GM21529 (cell line): ENCODE data around the gene C6orf132.
"Not testable (repeated sequence)": the region's sequence is repeated elsewhere in the genome, so short reads cannot be mapped to it uniquely, and the experiment has no call there.

Experiments used
- ATAC-seq: cut with Tn5 transposase; IDR thresholded peaks from one replicate; pipeline ENCODE4 v1.9.1; 2021; ENCODE audit not compliant: unreplicated experiment

Gene C6orf132

DNA sequence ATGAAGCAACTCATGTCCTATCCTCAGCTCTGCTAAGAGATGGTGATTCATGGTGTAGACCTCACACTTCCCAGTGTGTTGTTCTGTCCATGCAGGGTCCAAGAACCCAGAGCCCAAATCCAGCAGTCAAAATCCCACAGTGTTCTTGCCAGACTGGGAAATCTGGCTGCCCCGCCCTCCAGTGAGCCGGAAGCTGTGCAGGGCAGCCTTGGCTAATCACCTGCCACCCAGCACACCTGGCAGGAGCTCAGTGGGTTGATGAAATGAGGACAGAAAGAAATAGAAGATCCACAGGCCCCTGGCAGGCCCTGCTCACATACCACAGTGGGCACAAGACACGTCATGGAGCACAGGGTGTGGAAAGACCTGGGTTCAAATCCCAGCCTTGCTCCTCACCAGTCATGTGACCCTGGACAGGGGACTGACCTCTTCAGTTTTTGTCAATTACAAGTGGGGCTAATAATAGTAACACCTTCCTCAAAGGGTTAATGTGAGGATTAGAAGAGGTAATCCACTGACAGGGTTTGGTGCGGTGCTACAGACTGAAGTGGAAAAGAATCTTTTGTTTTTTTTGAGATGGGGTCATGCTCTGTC is 17.1 kb upstream of the C6orf132 start:
- ATAC-seq, result no peak

DNA sequence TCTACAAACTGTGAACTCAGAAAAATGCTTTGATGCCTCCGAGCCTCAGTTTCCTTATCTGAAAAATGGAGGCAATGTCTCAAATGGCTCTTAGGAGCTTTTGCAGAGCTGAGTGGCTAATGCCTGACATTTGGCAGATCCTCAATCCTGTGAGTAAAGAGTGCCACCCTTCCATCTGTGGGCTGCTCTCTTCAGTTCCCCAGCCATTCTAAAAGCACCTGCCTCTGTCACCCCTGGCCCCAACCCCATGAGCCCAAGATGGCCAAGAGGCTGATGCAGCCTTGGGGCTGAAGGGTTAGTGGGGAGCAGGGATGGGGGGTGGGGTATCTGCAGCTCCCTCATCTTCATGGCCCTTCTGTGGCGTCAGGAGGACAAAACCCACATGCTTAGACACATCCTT is 16.2 kb upstream of the C6orf132 start:
- ATAC-seq, result no peak

DNA sequence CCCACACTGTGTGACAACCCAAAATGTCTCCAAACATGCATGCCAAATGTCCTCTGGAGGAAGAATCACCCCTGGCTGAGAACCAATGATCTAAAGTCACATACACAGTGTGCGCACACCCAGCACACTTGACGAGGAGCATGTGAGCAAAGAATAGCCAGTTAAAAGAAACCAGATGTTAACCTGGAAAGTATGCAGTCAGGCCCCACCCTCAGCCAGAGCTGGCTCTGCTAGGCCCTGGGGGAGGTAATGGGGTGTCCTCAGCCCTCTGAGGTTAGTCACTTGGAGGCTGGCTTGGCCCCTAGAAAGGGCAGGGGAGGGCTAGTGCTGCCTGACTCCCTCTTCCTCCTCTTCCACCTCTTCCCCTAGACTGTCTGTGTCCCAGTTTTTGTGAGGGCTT is 15.6 kb upstream of the C6orf132 start:
- ATAC-seq, result no peak

DNA sequence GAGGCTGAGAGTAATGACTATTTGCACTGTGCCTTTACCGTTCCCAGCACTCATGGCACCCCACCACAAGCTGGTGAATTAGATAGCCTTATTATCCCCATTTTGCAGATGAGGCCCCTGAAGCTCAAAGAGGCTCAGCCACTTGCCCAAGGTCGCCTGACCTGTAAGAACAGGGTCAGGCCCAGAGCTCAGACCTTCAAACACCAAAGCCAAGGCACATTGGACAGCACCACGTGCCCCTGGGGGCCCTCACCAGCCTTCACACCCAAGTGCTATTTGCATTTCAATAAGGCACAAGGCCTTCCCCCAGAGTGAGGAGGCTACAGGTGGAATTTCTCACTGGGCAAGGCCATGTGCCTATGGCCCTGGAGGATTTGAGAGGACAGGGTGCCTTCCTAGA is 14.2 kb upstream of the C6orf132 start:
- ATAC-seq, result no peak

DNA sequence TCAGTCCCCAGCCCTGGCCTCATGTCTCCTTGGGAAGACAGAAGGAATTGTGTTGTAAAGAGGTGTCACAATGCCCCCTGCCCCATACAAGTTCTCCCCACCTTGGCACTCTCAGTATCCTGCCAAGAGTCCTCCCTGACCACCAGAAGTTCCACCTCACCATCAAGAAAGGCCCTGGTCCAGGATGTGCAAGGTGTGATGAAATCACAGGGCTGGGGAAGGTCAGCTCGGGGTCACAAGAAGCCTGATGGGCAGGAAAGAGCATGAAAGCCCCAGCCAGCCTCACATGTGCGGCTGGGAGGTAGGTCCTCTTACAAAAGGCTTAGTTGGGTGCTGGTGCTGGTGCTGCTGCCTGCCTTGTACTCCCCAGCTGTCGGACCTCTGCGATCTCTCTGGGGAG is 12.9 kb upstream of the C6orf132 start:
- ATAC-seq, result no peak

DNA sequence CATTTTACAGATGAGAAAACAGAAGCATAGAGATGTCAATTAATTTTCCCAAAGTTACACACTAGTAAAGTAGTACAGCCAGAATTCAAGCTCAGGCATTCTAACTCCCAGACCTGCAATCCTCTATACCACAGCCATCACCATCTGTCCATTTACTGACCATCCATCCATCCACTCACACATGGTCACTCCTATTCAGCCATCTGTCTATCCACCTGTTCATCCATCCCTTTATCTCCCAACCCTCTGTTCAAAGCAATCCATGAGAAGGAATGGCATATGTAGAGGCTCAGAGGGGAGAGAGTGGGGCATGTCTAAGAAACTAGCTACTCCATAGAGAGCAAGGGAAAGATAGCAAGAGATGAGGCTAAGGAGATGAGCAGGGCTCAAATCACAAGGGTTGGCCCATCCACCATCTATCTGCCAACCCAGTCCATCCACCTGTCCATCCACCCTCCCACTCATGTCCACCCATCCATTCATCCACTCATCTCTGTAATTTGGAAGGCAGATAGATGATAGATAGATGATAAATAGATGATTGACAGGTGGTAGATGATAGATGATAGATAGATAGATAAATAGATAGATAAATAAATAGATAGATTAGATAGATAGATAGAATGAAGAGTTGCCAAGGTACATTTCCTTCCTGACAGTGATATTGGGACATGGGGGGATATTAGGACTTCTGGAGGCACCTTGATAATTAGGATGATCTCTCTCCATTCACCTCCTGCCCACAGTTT is 12.2 kb upstream of the C6orf132 start:
- no peak for ATAC-seq

DNA sequence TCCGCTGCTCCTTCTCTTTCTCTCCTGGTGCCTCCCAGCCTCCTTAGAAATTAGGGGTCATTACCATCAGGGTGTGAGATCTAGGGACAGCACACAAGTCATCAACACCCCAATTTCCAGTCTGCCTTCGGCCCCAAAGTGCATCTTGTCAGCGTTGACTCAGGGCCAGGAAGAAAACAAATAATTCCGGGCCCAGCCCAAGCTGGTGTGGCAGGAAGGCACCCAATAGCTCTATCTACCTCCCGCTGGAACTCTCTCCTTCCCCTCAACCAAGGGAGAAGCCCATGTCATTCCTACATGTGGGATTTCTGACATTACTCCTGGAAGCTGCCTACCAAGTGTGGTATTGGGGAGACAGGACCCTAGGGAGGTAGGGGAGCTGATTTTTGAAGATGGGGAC is 11.5 kb upstream of the C6orf132 start:
- ATAC-seq, result no peak

DNA sequence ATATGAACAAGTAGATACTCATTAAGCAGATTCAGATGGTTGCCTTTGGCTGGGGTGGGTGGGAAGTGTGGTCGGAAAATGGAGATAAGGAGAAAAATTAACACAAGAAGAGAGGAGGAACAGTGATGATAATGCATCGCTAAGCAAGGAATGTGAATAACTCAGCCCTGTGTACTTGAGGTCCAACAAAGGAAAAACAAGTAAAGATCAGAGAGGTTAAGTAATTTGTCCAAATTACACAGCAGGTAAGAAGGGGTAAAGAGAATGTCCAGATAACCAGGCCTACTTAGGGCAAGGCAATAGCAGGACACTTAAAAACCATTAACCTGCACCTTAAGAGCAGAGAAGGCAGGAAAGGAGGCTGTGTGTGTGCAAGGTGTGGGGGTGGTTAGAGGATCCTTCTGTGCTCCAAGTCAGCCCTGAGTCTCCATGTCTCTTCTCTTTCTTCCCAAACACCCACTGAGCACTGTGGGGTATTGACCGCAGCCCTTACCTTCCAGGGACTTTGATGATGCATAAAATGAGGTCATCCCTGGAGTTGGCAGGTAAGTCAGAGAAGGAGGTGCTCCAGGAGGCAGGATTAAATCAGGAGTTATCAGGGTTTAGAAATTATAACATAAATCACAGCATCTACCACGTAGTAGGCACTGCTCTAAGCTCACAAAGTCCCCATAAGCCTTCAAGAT is 10.3 kb upstream of the C6orf132 start:
- not testable (repeated sequence) for ATAC-seq

DNA sequence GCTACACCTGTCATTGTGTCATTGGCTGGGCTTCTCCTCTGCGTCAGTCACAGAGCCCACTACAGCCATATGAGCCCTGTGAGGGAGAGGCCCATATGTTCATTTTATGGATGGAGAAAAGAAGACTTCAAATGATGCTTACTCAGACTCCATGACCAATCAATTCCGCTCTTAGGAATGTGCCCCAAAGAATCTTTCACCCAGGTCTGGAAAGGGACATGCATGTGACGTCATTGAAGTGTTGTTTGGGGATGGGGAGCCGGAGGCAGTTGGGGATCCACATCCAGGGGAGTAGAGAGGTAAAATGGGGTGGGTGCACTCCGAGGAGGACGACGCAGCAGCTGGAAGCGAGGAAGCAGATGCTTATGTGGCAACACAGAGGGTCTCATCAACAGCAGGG is 9.6 kb upstream of the C6orf132 start:
- no peak for ATAC-seq

DNA sequence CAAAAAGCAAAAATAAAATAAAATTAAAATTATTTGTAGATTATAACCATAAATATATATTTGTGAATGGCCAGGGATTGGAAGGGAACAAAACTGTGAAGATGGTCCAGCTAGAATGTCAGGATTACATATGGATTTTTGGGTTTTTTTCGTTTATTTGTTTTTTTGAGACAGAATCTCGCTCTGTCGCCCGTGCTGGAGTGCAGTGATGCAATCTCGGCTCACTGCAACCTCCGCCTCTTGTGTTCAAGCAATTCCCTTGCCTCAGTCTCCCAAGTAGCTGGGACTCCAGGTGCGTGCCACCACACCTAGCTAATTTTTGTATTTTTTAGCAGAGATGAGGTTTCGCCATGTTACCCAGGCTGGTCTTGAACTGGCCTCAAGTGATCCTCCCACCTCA is 7.8 kb upstream of the C6orf132 start:
- ATAC-seq, result no peak

DNA sequence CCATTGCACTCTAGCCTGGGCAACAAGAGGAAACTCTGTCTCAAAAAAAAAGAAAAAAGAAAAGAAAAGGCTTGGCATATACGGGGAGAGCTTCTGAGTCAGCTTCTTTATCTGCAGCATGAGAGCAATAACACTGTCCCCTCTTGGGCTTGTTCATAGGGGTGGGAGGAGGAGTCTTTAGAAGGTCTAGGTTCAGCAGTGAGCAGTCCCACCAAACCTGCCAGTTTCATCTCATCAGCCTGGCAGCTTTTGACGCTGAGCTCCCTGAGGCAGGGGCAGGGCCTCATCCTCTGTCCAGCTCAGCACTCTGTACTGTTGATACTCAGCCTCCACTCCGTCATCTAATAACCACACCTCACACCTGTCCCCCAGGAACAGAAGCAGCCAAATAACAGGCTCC is 5.6 kb upstream of the C6orf132 start:
- ATAC-seq, result no peak

DNA sequence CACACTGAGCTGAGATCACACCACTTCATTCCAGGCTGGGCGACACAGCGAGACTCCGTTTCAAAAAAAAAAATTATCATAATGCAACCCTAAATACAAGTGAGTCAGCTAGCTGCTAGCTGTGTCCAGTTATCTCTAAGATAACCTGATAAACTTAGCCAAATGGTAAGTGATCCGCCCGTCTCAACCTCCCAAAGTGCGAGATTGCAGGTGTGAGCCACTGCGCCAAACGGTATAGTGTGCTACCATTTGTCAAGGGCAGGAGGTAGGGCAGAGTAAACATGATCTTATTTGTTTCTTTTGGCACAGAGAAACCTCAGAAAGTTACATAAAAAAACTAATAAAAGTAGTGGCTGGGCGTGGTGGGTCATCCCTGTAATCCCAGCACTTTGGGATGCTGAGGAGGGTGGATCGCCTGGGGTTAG is 4.7 kb upstream of the C6orf132 start:
- no peak for ATAC-seq

DNA sequence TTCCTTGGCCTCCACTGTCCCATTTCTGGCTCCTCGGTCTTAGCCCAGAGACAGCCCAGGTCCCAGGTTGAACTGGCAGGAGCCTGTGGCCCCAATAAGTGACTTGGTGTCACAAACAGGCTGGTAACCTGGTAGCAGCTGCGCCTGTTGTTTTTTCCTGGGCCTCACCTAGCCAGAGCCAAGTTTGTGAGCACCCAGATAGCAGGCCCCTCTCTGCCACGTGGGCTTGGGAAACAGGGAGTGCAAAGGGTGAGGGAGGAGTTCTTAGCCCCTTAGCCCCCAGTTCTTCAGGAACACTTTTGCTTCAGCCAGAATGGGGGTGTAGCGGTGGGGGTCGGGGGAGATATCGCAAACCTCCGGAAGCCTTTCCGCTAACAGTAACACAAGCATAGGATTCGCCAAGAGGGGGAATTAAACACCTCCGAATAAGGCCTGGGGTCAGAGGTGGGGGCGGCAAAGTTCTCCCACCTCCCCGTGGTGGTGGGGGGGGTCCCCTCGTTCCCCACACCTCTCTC is 760 bp downstream of the C6orf132 start:
- no peak for ATAC-seq

DNA sequence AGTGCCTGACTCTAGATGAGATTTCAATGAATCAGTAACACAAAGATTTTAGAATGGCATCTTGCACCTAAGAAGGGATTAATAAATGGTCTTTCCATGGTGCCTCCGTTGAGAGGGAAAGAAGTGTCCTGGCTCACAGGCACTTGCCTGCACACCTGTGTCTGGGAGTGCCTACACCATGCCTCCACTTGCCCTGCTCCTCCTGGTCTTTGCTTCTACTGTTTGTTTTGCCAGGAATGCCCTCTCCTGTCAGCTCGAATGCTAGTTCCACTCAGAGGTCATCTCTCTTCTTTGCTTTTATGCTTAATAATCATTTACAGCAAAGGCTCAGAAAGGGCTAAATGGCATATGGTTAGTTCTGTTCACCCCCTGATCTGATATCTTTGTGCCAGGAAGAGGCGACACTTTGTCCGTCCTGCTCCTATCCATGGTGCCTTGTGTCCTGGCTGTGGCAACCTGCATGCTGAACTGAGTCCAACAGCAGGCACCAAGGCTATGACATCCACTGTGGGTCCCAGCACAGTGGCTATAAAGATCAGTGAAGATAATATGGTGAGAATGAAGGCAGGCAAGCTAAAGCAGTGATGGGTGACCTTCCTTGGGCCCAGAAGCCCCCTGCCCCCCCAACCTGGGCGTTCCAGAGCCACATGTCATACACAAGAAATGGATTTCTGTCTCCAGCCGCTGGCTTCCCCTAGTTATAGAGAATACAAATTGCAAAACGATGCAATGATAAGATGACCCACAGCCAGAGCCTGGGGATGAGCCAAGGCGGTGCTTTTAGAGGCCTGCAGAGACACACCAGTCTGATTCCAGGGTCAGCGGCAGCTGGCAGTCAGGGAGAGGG is 1.4 kb downstream of the C6orf132 start:
- no peak for ATAC-seq

DNA sequence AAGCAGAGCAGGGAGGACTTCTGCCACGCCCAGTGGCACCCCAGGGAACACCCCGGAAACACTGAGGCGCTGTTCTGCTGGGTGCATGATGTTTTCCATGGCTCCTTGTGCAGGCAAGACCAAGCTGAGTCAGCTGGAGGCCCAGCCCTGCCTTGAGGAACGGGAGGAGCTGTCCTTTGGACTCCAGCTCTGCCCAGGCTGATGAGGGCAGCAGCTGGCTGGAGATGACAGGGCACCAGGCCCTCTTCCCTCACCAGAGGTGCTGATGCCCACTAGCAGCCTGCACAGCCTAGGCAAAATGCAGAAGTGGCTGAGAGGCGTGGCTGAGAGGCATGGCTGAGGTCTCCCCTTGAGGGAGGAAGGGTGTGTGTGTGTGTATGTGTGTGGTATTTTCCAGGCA is 2.4 kb downstream of the C6orf132 start:
- no peak for ATAC-seq

DNA sequence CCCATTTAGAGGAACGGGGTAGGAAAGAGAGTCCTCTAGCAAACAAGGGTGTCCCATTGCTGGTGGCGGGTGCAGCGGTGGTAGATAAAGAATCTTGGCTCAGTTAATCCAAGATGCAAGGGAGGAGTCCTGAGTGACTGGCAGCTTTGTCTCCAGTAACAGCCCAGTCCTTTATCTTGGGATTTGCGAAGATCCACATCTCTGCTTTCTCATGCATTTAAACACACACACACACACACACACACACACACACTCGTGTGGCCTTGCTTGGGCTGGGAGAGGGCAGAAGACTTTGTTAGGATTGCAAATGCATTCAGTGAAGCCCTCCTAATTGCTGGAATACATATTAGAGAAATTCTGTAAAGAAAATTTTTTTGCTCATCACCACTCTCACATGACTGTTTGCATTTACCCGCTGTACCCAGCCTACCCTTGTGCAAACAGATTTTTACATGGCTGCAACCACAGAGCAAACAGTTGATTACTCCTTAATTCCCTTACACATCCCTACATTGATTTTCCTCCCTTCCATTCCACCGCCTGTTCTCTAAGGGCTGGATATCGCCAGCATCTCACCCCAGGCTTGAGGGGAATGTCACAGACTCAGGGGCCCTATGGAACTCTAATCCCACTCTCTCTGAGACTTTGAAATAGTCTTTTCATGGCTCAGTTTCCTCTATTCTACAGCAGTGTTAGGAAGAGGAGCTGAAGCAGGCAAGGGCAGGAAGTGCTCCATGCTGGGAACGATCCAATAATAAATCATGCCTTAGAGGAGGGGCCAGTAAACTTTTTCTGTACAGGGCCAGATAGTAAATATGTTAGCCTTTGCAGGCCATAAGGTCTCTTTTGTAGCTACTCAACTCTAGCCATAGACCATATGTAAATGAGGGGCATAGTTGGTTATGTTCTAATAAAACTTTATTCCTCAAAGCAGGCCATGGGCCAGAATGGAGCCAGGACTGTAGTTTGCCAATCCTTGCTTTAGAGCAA is 3.5 kb downstream of the C6orf132 start:
- ATAC-seq, result no peak

DNA sequence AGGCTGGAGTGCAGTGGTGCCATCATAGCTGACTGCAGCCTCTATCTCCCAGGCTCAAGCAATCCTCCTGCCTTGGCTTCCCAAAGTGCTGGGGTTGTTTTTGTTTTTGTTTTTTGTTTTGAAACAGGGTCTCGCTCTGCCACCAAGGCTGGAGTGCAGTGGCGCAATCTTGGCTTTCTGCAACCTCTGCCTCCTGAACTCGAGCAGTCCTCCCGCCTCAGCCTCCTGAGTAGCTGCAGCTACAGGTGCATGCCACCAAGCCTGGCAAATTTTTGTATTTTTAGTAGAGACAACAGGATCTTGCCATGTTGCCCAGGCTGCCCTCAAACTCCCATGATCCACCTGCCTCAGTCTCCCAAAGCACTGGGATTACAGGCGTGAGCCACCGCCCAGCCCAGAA is 4.2 kb downstream of the C6orf132 start:
- ATAC-seq, result no peak

DNA sequence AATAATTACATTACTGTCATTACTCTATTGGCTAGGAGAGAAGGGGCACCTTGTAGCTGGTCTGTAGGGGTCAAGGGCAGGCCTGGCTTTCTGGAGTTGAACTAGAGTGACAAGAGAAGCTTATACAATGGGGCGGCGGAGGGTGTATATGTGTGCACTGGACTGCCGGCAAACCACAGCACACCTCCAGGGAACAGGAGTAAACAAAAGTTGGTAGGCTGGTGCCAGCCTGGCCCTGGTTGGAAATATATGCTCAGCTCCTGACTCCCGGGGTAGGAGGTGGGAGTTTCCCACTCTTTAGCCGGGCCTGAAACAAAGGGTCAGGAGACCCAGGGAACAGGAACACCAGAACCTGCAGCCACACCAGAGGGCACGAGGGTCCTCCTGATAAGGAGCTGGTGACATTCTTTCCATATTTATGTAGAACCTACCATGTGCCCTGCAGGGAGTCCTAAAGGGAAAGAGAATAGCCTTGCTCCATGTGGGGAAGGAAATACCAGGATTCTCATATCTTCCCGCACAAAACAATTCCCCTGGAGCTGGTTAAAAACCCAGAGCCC is 5.1 kb downstream of the C6orf132 start:
- no peak for ATAC-seq

DNA sequence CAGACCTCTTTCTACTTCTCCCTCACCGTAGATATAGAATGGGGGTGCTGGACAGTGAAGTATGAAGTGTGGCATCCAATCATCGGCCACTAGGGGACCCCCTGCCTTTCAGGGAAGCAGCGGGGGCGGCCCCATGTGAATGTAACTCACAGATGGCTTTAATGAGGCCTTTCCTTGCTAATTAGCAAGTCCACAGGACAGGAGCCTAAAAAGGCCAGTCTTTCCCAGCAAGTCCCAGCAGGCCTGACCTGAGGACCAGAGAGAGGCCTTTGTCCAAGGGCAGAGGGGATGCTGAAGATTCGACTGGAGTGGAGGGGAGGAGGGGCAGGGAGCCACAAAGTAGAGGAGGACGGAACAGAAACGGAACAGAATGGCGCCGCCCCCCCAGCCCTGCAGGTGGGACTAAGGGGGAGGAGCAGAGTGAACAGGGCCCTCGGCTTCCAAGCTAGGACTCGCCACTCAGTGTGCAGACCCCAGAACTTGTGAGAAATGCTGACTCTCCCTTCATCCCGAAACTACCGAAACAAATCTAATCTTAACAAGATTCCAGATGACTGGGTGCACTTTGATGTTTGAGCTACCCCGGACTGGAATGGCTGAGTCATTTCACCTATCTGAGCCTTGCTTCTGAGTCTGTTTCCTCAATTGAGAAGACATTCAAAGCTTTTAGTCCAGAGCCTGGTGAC is 5.8 kb downstream of the C6orf132 start:
- ATAC-seq, result peak; percentile 69
